Measurements from ENCODE around the gene CDC16.

Gene CDC16

DNA sequence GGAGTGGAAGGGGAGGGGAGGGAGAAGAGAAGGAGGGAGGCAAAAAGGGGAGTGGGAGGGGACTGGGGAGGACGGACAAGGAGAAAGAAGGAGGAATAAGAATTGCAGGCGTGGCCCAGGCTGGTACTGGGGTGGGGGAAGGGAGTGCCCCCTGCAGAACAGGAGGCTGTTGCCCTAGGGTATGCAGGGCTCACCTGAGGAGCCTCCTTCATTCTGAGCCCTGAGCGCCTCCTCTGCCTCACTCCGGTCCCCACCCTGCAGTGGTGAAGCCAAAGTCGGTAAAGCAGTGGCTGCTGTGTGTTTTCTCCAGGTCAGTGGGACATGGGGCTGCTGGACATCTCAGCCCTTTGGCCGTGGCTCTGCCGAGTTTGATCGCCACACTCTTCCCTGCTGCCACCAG, 9.1 kb upstream of the CDC16 start:
- peaks cover 42% of the 10 kb centered on the region for H3K27me3 Mint-ChIP-seq (ENCODE audit: low read depth, poor library complexity)
- H3K9me3 Mint-ChIP-seq: no peaks in the 10 kb centered on the region
- no peak overlapping the region for H3K4me3 Mint-ChIP-seq
- H3K27ac Mint-ChIP-seq: no peak overlapping the region
- TF ChIP-seq, protein P1, sequence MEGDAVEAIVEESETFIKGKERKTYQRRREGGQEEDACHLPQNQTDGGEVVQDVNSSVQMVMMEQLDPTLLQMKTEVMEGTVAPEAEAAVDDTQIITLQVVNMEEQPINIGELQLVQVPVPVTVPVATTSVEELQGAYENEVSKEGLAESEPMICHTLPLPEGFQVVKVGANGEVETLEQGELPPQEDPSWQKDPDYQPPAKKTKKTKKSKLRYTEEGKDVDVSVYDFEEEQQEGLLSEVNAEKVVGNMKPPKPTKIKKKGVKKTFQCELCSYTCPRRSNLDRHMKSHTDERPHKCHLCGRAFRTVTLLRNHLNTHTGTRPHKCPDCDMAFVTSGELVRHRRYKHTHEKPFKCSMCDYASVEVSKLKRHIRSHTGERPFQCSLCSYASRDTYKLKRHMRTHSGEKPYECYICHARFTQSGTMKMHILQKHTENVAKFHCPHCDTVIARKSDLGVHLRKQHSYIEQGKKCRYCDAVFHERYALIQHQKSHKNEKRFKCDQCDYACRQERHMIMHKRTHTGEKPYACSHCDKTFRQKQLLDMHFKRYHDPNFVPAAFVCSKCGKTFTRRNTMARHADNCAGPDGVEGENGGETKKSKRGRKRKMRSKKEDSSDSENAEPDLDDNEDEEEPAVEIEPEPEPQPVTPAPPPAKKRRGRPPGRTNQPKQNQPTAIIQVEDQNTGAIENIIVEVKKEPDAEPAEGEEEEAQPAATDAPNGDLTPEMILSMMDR (IDR thresholded peaks at IDR 0.05): no peak
- H3K4me1 Mint-ChIP-seq: peaks cover 15% of the 10 kb centered on the region
- H3K36me3 Mint-ChIP-seq (ENCODE audit: low read depth): no peaks in the 10 kb centered on the region
- no peak for DNase-seq

DNA sequence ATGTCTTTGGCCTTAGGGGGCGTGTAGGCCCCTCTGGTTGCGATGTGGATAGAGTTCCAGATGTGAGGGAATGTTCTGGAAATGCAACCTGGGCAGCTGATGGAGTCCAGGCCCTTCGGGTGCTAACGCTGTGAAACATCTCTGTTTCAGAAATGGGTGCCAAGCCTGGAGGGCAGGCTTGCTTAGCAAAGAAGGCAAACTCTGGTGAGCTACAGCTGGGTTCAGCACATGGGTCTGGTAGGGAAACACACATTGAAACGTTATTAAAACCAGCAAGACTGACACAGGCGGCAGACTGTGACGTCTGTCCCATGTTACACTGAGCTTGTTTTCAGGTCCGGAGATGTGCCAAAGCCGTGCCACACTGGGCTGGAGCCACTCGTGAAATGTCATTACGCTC, 8.6 kb upstream of the CDC16 start:
- TF ChIP-seq, protein P1 (IDR thresholded peaks at IDR 0.05): no peak

DNA sequence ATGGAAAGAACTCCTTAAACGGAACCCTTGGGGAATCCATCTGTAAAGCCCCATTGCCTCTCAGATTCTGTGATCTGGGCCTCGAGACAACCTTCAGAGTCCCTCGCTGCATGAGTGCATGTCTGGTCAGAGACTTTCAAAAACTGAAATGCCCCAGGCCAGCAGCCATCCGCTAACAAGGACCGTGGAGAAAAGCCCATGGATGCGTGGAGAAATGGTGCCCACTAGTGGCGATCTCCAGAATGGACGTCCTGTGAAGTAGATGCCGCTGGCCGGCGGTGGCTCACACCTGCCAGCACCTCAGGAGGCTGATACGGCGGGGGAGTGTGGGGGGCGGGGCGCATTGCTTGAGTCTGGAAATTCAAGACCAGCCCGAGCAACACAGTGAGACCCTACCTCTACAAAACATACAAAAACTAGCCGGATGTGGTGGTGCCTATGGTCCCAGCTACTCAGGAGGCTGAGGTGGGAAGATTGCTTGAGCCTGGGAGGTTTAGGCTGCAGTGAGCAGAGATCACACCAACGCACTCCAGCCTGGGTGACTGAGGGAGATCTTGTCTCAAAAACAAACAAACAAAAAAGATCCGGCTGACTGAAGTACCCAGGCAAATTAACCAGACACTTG, 7.9 kb upstream of the CDC16 start:
- TF ChIP-seq, protein P1 (IDR thresholded peaks at IDR 0.05): peak; percentile 88
- H3K4me1 Mint-ChIP-seq: peaks cover 15% of the 10 kb centered on the region
- H3K9me3 Mint-ChIP-seq: no peaks in the 10 kb centered on the region
- no peak overlapping the region for H3K4me3 Mint-ChIP-seq
- no peak overlapping the region for H3K27ac Mint-ChIP-seq
- H3K27me3 Mint-ChIP-seq (ENCODE audit: low read depth, poor library complexity): peaks cover 53% of the 10 kb centered on the region
- DNase-seq: peak; percentile 92
- H3K36me3 Mint-ChIP-seq (ENCODE audit: low read depth): no peaks in the 10 kb centered on the region

More for the DNA sequence above, 8.6 kb upstream of the CDC16 start:
- Mint-ChIP-seq H3K27me3 (ENCODE audit: low read depth, poor library complexity) (peaks cover 47% of the 10 kb centered on the region), H3K4me1 (peaks cover 15% of the 10 kb centered on the region), H3K27ac (no peak overlapping the region), H3K36me3 (ENCODE audit: low read depth) (no peaks in the 10 kb centered on the region), H3K4me3 (no peak overlapping the region), H3K9me3 (no peaks in the 10 kb centered on the region)
- no peak for DNase-seq

DNA sequence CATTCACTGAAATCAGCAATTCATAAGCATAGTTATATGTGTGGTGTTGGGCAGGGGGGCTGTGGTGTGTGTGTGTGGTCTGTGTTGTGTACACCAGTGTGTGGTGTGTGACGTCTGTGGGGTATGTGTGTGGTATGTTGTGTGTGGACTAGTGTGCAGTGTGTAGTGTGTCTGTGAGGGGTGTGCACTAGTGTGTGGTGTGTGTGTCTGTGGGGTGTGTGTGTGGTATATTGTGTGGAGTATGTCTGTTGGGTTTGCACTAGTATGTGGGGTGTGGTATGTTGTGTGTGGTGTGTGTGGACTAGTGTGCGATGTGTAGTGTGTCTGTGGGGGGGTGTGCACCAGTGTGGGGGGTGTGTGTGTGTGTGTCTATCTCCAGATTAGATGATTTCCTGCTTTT, 7.2 kb upstream of the CDC16 start:
- TF ChIP-seq, protein P1 (IDR thresholded peaks at IDR 0.05): no peak
- Mint-ChIP-seq H3K9me3 (no peaks in the 10 kb centered on the region), H3K4me3 (no peak overlapping the region), H3K27me3 (ENCODE audit: low read depth, poor library complexity) (peaks cover 60% of the 10 kb centered on the region), H3K4me1 (peaks cover 15% of the 10 kb centered on the region), H3K27ac (no peak overlapping the region), H3K36me3 (ENCODE audit: low read depth) (no peaks in the 10 kb centered on the region)
- no peak for DNase-seq

DNA sequence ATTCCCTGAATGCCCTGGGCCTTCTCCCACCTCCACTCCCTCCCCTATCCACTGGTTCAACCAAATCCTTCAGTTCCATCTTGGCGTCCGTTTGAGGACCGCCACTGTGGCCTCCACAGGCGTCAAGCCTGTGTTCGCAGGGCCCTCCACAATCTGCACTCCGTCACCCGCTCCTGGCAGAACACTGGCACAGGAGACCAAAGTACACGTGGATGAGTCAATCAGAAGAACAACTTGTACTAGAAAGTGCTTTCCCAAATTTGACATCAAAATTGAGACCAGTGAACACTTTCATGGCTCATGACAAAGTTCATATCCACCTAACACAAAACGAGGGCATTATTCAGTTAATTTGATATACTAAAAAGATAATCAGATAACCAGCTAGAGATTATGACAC, 6.5 kb upstream of the CDC16 start:
- H3K9me3 Mint-ChIP-seq: no peaks in the 10 kb centered on the region
- H3K27ac Mint-ChIP-seq: no peak overlapping the region
- no peaks in the 10 kb centered on the region for H3K36me3 Mint-ChIP-seq (ENCODE audit: low read depth)
- DNase-seq: no peak
- no peak overlapping the region for H3K4me3 Mint-ChIP-seq
- peaks cover 15% of the 10 kb centered on the region for H3K4me1 Mint-ChIP-seq
- H3K27me3 Mint-ChIP-seq (ENCODE audit: low read depth, poor library complexity): peaks cover 64% of the 10 kb centered on the region
- TF ChIP-seq, protein P1 (IDR thresholded peaks at IDR 0.05): no peak

DNA sequence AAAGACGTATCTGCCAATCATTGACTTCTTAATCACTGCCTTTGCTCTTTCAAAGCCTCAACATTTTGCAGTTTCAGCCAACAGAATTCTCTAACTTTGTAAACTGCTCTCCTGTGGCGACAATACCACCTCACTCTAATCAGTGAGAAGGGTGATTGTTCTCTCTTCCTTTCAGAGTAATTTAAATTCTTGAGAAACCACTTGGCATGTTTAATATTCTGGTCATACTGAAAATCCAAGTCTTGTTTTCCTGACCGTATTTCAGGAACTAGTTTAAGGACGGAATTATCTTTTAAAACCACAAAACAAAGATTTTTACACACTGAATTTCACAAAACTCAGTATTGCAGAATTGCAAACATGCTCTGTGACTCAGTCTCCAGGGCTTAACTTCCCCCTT, 5.2 kb upstream of the CDC16 start:
- no peak for DNase-seq
- peaks cover 4% of the 10 kb centered on the region for H3K36me3 Mint-ChIP-seq (ENCODE audit: low read depth)
- H3K27ac Mint-ChIP-seq: no peak overlapping the region
- peaks cover 15% of the 10 kb centered on the region for H3K4me1 Mint-ChIP-seq
- H3K4me3 Mint-ChIP-seq: no peak overlapping the region
- TF ChIP-seq, protein P1 (IDR thresholded peaks at IDR 0.05): no peak
- peaks cover 9% of the 10 kb centered on the region for H3K9me3 Mint-ChIP-seq
- peaks cover 64% of the 10 kb centered on the region for H3K27me3 Mint-ChIP-seq (ENCODE audit: low read depth, poor library complexity)
